ENCODE data around the gene WDR87. TPM values are rescaled to one million over a fixed set of nuclear protein-coding genes. Genes with fewer than 3 reads are reported as not detected.

WDR87 gene
- total and polyA plus RNA-seq, 4 experiments from 2014 or later = not detected

DNA sequence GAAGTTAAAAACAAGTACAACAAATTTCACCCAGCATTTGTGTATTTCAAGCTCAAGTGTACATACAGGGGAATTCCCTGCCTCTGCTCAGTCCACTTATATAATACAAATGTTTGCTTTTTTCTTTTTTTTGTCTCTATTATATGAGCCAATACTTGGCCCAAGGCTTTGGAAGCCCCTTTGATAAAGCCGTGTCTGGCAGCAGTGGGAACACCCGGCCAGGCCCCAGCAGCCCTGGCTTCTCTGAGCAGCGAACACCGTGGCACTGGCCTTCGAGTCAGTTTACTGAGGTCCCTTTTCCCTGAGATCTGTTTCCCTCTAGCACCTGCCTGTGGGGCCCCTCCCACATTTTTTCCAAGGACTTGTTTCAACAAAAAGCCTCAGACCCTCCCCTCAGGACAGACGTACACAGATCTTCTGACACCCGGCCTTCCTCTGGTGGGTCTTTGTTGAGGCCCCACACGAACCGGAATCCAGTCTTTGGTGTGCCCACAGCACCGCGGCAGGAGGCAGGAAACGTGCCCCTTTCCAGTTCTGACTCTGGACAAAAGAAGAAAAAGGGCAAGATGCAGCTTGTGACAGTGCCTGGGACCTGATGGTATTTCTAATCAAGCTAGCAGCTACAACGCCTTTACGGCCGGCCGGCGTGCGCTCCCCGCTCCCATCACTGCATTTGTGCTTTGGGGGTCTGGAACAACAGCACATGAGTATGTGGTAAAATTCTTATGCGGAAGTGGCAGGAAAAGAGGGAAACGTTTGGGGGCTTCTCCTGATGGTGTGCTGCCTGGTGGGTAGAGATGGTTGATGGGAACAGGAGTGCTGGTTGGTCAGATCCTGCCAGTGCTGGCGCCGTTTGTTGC lies 14.4 kb upstream of the WDR87 start:
- H3K36me3 ChIP-seq (ENCODE audit: insufficient read depth, low read length) = no peaks in the 10 kb centered on the region
- H3K27ac Mint-ChIP-seq = peak overlapping the region in 1 of 7 donors; percentile 31
- intact Hi-C loops (cut with micrococcal nuclease) = no loop called here
- H3K4me1 Mint-ChIP-seq = peaks cover 6 to 23% (median 13%) of the 10 kb centered on the region in 4 donors
- CTCF ChIA-PET (ENCODE audit: partially characterized antibody) = interaction anchor here (1.1 kb wide), 1 partner anchor 19 kb away, joined by 3 read pairs; no protein-coding TSS in a partner anchor
- DNase-seq = no peak
- H3K4me3 Mint-ChIP-seq = no peak overlapping the region
- no peak overlapping the region for H3K27ac ChIP-seq (ENCODE audit: low read depth, low read length)
- H3K36me3 Mint-ChIP-seq = peaks cover 24 to 28% of the 10 kb centered on the region in 2 donors
- H3K4me3 ChIP-seq (ENCODE audit: low read length in 2 of 2) = no peak overlapping the region
- no peaks in the 10 kb centered on the region for H3K27me3 Mint-ChIP-seq
- POLR2A ChIA-PET (ENCODE audit: partially characterized antibody) = no interaction called here
- no peaks in the 10 kb centered on the region for H3K4me1 ChIP-seq (ENCODE audit: insufficient read depth, low read length)
- H3K9me3 ChIP-seq (ENCODE audit: control insufficient read depth in 1 of 2, low read length in 2 of 2) = no peaks in the 10 kb centered on the region
- no peaks in the 10 kb centered on the region for H3K27me3 ChIP-seq (ENCODE audit: insufficient read depth, low read length)
- H3K9me3 Mint-ChIP-seq = peaks cover 0 to 2% (median 0%) of the 10 kb centered on the region in 8 donors

DNA sequence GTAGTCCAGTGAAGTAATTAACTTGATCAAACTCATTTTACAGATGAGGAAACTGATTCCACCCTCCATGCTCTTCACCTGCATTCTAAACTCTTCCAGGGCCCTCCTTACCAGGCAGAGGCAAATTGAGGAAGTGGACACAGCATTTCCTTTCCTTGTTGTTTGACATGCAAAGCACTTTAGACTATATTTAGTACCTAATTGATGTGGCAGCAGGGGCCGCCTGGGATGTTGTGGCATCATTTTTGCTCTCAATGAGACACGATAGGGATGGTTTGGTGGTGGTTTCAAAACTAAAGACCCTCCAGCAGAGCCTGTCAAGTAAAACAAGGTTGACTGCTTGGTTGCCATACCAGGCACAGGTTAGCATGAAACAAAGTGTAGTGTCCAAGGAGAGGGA lies 8.5 kb upstream of the WDR87 start:
- CTCF ChIA-PET (ENCODE audit: partially characterized antibody) = no interaction called here
- H3K4me1 ChIP-seq (ENCODE audit: insufficient read depth, low read length) = peaks cover 8% of the 10 kb centered on the region
- no peak overlapping the region for H3K4me3 Mint-ChIP-seq

DNA sequence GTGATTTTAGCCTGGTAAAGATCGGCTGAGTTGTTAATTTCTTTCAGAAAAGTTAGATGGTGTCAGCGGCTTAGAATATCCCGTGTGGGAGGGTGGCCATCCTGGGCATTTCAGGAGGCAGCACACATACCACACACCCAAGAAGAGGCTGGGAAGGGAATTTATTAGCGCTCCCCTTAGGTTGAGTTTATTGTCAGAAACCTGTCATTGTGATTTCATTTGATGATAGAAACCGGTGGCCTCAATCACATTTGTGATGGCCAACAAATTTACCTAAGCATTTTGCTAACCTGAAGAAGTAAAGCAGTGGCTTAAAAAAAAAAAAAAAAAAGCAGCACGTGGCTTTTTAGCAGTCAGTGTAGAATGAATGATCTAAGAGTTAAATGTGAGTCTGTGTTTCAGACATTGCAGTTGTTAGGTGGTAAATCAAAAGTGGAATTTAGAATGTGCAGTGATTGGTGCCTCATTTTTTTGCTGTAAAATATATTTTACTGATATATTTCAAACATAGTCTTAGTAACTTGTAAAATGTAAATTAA lies 3.3 kb upstream of the WDR87 start:
- H3K9me3 ChIP-seq (ENCODE audit: control insufficient read depth in 1 of 2, low read length in 2 of 2) = no peaks in the 10 kb centered on the region
- POLR2A ChIA-PET (ENCODE audit: partially characterized antibody) = no interaction called here
- no peak overlapping the region for H3K4me3 ChIP-seq (ENCODE audit: low read length in 2 of 2)
- H3K4me3 Mint-ChIP-seq = no peak overlapping the region
- peaks cover 23 to 53% (median 32%) of the 10 kb centered on the region in 4 donors for H3K4me1 Mint-ChIP-seq
- no peak overlapping the region for H3K27ac ChIP-seq (ENCODE audit: low read depth, low read length)
- DNase-seq = no peak
- peaks cover 26% of the 10 kb centered on the region for H3K4me1 ChIP-seq (ENCODE audit: insufficient read depth, low read length)
- H3K36me3 Mint-ChIP-seq = peaks cover 0 to 8% of the 10 kb centered on the region in 2 donors
- CTCF ChIA-PET (ENCODE audit: partially characterized antibody) = no interaction called here
- peak overlapping the region in 1 of 7 donors; percentile 59 for H3K27ac Mint-ChIP-seq
- intact Hi-C loops (cut with micrococcal nuclease) = loop anchor here (5.0 to 10.0 kb wide), 4 partner anchors 402 to 1023 kb away; partner anchors contain the start of genes KCNK6, MRPS12, PSMD8 and SARS2
- no peaks in the 10 kb centered on the region for H3K9me3 Mint-ChIP-seq
- H3K27me3 Mint-ChIP-seq = no peaks in the 10 kb centered on the region
- H3K27me3 ChIP-seq (ENCODE audit: insufficient read depth, low read length) = no peaks in the 10 kb centered on the region
- H3K36me3 ChIP-seq (ENCODE audit: insufficient read depth, low read length) = no peaks in the 10 kb centered on the region

More for the DNA sequence above, 8.5 kb upstream of the WDR87 start:
- H3K36me3 ChIP-seq (ENCODE audit: insufficient read depth, low read length) = no peaks in the 10 kb centered on the region
- H3K4me3 ChIP-seq (ENCODE audit: low read length in 2 of 2) = no peak overlapping the region
- no peaks in the 10 kb centered on the region for H3K27me3 ChIP-seq (ENCODE audit: insufficient read depth, low read length)
- no peak overlapping the region for H3K27ac ChIP-seq (ENCODE audit: low read depth, low read length)
- Mint-ChIP-seq H3K27ac (peak overlapping the region in 3 of 7 donors; percentile 11 to 60 (median 34)), H3K27me3 (no peaks in the 10 kb centered on the region), H3K4me1 (peaks cover 12 to 36% (median 25%) of the 10 kb centered on the region in 4 donors), H3K36me3 (peaks cover 10 to 12% of the 10 kb centered on the region in 2 donors), H3K9me3 (no peaks in the 10 kb centered on the region)
- POLR2A ChIA-PET (ENCODE audit: partially characterized antibody) = no interaction called here
- intact Hi-C loops (cut with micrococcal nuclease) = no loop called here
- no peak for DNase-seq
- H3K9me3 ChIP-seq (ENCODE audit: control insufficient read depth in 1 of 2, low read length in 2 of 2) = no peaks in the 10 kb centered on the region

DNA sequence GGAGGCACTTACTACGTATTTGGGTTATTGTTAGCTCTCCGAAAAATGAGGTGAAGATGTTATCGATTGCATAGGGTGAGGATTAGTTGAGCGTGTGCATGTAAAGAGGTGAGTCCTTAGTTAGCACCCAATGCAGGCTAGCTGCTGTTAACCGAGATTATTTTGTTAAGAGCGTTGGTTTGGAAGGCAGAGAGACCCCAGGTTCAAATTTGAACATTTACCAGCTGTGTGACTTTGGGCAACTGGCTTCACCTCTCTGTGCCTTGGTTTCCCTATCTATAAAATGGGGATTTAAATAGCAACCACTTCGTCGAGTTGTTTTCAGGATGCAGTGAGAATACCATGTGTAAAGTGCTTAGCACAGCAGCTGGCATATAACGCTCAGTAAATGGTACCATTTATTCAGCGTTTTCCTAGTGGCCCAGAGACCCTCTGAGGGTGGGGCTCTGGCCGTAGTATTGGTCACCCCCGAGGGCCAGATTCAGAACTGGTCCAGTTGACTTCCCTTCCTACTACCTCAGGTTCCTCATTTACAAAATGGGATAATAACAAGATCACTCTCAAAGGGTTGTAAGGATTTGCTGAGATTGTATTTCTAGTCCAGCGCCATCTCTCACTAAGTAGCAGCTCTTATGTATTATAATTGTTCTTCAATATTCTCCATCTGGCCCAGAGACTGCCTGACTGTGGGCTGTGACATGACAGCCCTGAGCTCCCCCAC lies 1.5 kb upstream of the WDR87 start:
- no peaks in the 10 kb centered on the region for H3K27me3 ChIP-seq (ENCODE audit: insufficient read depth, low read length)
- intact Hi-C loops (cut with micrococcal nuclease) = loop anchor here (1.0 to 10.0 kb wide), 8 partner anchors 141 to 1693 kb away; partner anchors contain the start of genes KCNK6, MRPS12, PSMD8 and SARS2
- no peaks in the 10 kb centered on the region for H3K9me3 ChIP-seq (ENCODE audit: control insufficient read depth in 1 of 2, low read length in 2 of 2)
- H3K36me3 Mint-ChIP-seq = peaks cover 0 to 8% of the 10 kb centered on the region in 2 donors
- peak overlapping the region; percentile 63 to 96 for H3K4me3 ChIP-seq (ENCODE audit: low read length in 2 of 2)
- ChIA-PET POLR2A (ENCODE audit: partially characterized antibody) (interaction anchor here (0.9 to 3.0 kb wide), 11 partner anchors 10 to 1059 kb away, joined by 3 to 28 read pairs (median 5); partner anchors contain the start of genes FAM98C, PSMD8, SPINT2 and ZNF527), CTCF (ENCODE audit: partially characterized antibody) (interaction anchor here (1.1 to 2.9 kb wide), 4 partner anchors 11 to 336 kb away, joined by 3 to 9 read pairs (median 6); no protein-coding TSS in a partner anchor)
- H3K4me3 Mint-ChIP-seq = peak overlapping the region; percentile 74 to 93 (median 78)
- H3K27ac ChIP-seq (ENCODE audit: low read depth, low read length) = peak overlapping the region; percentile 71
- no peaks in the 10 kb centered on the region for H3K27me3 Mint-ChIP-seq
- H3K4me1 Mint-ChIP-seq = peaks cover 20 to 44% (median 29%) of the 10 kb centered on the region in 4 donors
- peaks cover 22% of the 10 kb centered on the region for H3K4me1 ChIP-seq (ENCODE audit: insufficient read depth, low read length)
- peak overlapping the region in 4 of 7 donors; percentile 5 to 75 (median 47) for H3K27ac Mint-ChIP-seq
- H3K36me3 ChIP-seq (ENCODE audit: insufficient read depth, low read length) = no peaks in the 10 kb centered on the region
- no peak for DNase-seq
- no peaks in the 10 kb centered on the region for H3K9me3 Mint-ChIP-seq

DNA sequence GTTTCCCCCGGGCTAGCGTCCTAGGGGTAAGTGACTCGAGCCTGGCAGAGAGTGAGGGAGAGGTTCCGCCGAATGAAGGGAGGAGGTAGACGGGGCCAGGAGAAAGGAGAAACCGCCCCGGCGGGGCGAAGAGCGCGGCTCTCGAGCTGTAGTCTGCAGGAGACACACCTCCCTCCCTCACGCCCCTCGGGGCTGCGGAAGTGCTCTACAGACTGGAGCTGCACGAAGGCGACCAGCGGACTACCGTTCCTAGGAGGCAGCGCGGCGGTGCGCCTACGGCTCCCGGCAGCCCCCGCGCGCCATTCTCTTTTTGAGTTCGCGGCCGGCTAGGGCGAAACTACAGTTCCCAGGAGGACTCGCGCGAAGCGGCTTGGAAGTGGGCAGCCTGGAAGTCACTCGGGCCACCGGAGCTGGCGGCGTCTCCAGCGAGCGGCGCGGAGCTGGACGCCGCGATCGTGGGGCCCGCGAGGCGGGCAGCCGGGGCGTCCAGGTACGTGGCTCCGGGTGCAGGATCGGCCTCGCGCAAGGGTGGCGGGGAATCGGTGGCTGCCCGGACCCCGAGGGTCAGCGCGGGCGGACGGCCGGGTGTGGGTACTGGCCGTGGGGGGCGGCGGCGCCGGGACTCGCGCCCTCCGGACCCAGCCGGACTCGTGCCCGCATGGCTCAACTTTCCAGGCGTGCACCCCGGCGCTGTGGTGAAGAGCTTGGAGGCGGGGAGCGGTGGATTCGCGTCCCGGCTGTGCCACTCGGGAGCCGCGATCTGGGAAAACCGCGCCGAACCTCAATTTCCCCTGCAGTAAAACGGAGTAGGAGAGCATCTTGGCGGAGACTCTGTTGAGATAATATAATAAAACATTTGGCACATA lies 708 bp upstream of the WDR87 start, which contains the start of gene SIPA1L3:
Gene SIPA1L3, plus strand, starts transcription at position 340 of the 866 bp plus-strand sequence. CDS start 174,358 bp downstream, outside the sequence.
- Histone ChIP-seq H3K4me1 (ENCODE audit: insufficient read depth, low read length) (peaks cover 22% of the 10 kb centered on the region), H3K27ac (ENCODE audit: low read depth, low read length) (peak within 1 kb of the TSS; percentile 71), H3K9me3 (ENCODE audit: control insufficient read depth in 1 of 2, low read length in 2 of 2) (no peaks in the 10 kb centered on the region), H3K27me3 (ENCODE audit: insufficient read depth, low read length) (no peaks in the 10 kb centered on the region), H3K36me3 (ENCODE audit: insufficient read depth, low read length) (no peaks in the 10 kb centered on the region), H3K4me3 (ENCODE audit: low read length in 2 of 2) (peak within 1 kb of the TSS; percentile 63 to 96)
- Mint-ChIP-seq H3K27ac (peak within 1 kb of the TSS; percentile 86 to 95 (median 91)), H3K27me3 (no peaks in the 10 kb centered on the region), H3K4me3 (peak within 1 kb of the TSS; percentile 92 to 96 (median 93)), H3K9me3 (no peaks in the 10 kb centered on the region), H3K4me1 (peaks cover 16 to 36% (median 25%) of the 10 kb centered on the region in 4 donors), H3K36me3 (peaks cover 0 to 8% of the 10 kb centered on the region in 2 donors)
- POLR2A ChIA-PET (ENCODE audit: partially characterized antibody) = interaction anchor here (0.8 to 3.0 kb wide), 14 partner anchors 9 to 1058 kb away, joined by 3 to 28 read pairs (median 5); partner anchors contain the start of genes CATSPERG, FAM98C, PSMD8 and SPINT2
- intact Hi-C loops (cut with micrococcal nuclease) = loop anchor here (1.0 to 10.0 kb wide), 8 partner anchors 142 to 1692 kb away; partner anchors contain the start of genes KCNK6, MRPS12, PSMD8 and SARS2
- CTCF ChIA-PET (ENCODE audit: partially characterized antibody) = interaction anchor here (0.6 to 2.9 kb wide), 13 partner anchors 10 to 429 kb away, joined by 3 to 18 read pairs (median 4); partner anchors contain the start of genes CATSPERG, ZNF540 and ZNF571
- DNase-seq = peak; percentile 89 to 92 (median 90)

DNA sequence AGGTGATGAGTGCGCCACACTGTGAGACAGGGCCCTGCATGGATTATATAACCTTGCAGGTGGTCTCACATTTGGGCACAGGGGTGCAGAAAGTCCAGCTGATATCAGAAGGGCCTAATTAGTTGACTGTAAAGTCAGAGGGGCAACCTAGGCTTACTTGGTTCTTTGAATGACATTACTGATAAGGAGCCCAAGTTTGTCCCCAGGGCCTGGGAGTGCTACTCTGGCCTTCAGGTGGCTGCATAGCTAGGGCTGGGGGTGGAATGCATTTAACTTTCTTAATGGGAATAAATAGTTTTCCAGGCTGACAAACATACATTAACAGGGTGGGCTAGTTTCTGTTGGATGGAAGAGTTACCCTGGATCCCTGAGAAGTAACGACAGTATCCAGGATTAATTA lies 3.3 kb downstream of the WDR87 start:
- DNase-seq = no peak
- Histone ChIP-seq H3K4me1 (ENCODE audit: insufficient read depth, low read length) (peaks cover 10% of the 10 kb centered on the region), H3K4me3 (ENCODE audit: low read length in 2 of 2) (no peak overlapping the region), H3K9me3 (ENCODE audit: control insufficient read depth in 1 of 2, low read length in 2 of 2) (no peaks in the 10 kb centered on the region), H3K36me3 (ENCODE audit: insufficient read depth, low read length) (no peaks in the 10 kb centered on the region), H3K27me3 (ENCODE audit: insufficient read depth, low read length) (no peaks in the 10 kb centered on the region), H3K27ac (ENCODE audit: low read depth, low read length) (no peak overlapping the region)
- intact Hi-C loops (cut with micrococcal nuclease) = loop anchor here (2.0 to 10.0 kb wide), 5 partner anchors 324 to 930 kb away; partner anchors contain the start of genes PSMD8, ZNF569 and ZNF570
- H3K36me3 Mint-ChIP-seq = peaks cover 0 to 4% of the 10 kb centered on the region in 2 donors
- no peaks in the 10 kb centered on the region for H3K27me3 Mint-ChIP-seq
- no peaks in the 10 kb centered on the region for H3K9me3 Mint-ChIP-seq
- peak overlapping the region in 1 of 8 donors; percentile 74 for H3K4me3 Mint-ChIP-seq
- peaks cover 5 to 16% (median 12%) of the 10 kb centered on the region in 4 donors for H3K4me1 Mint-ChIP-seq
- CTCF ChIA-PET (ENCODE audit: partially characterized antibody) = interaction anchor here (0.6 to 3.7 kb wide), 25 partner anchors 9 to 600 kb away, joined by 3 to 18 read pairs (median 6); partner anchors contain the start of genes CATSPERG, FAM98C and PSMD8
- H3K27ac Mint-ChIP-seq = peak overlapping the region in 5 of 7 donors; percentile 23 to 86 (median 37)
- POLR2A ChIA-PET (ENCODE audit: partially characterized antibody) = interaction anchor here (1.0 kb wide), 1 partner anchor 532 kb away, joined by 3 read pairs; the partner anchor contains the start of gene ZNF527

Measured in CD4-positive, alpha-beta memory T cell (primary cell).